Measurements from ENCODE around the gene NFXL1. TPM values are rescaled to one million over a fixed set of nuclear protein-coding genes. Genes with fewer than 3 reads are reported as not detected.

Gene NFXL1
- total RNA-seq, 1 donor from 2014 or later, result 17.3 TPM

- no peak for DNase-seq (ENCODE audit: low read depth)
These were observed 22.5 kb downstream of the NFXL1 start for GRCh38 chr4:47891928-47892327.

GRCh38 chr4:47882228-47882627, 32.2 kb downstream of the NFXL1 start:
- no peak for DNase-seq (ENCODE audit: low read depth)

- DNase-seq (ENCODE audit: low read depth), result no peak
These were observed 34.9 kb downstream of the NFXL1 start for GRCh38 chr4:47879458-47879857.

- DNase-seq (ENCODE audit: low read depth), result peak; percentile 4
These were observed 37.4 kb downstream of the NFXL1 start for GRCh38 chr4:47876784-47877546.

- no peak for DNase-seq (ENCODE audit: low read depth)
These were observed 38.1 kb downstream of the NFXL1 start for GRCh38 chr4:47876310-47876709.

GRCh38 chr4:47873877-47874541, 40.4 kb downstream of the NFXL1 start:
- DNase-seq (ENCODE audit: low read depth), result no peak

- DNase-seq (ENCODE audit: low read depth), result no peak
These were observed 50.9 kb downstream of the NFXL1 start for GRCh38 chr4:47863486-47863885.

- no peak for DNase-seq (ENCODE audit: low read depth)
These were observed 52.1 kb downstream of the NFXL1 start for GRCh38 chr4:47862297-47862696.

GRCh38 chr4:47860305-47860704, 54.1 kb downstream of the NFXL1 start:
- no peak for DNase-seq (ENCODE audit: low read depth)

- DNase-seq (ENCODE audit: low read depth), result no peak
These were observed 56.4 kb downstream of the NFXL1 start for GRCh38 chr4:47858006-47858405.

- DNase-seq (ENCODE audit: low read depth), result no peak
These were observed 57.7 kb downstream of the NFXL1 start for GRCh38 chr4:47856713-47857112.

- DNase-seq (ENCODE audit: low read depth), result no peak
These were observed 59.0 kb downstream of the NFXL1 start for GRCh38 chr4:47855350-47855749.

- DNase-seq (ENCODE audit: low read depth), result peak; percentile 79
These were observed 62.2 kb downstream of the NFXL1 start for GRCh38 chr4:47852136-47852535.

GRCh38 chr4:47849466-47849865, 64.9 kb downstream of the NFXL1 start:
- DNase-seq (ENCODE audit: low read depth), result no peak

- DNase-seq (ENCODE audit: low read depth), result no peak
These were observed 66.3 kb downstream of the NFXL1 start for GRCh38 chr4:47848041-47848440.

- DNase-seq (ENCODE audit: low read depth), result no peak
These were observed 71.4 kb downstream of the NFXL1 start for GRCh38 chr4:47842985-47843384.

GRCh38 chr4:47840291-47840690, 74.1 kb downstream of the NFXL1 start:
- no peak for DNase-seq (ENCODE audit: low read depth)

- peak; percentile 20 for DNase-seq (ENCODE audit: low read depth)
These were observed 75.1 kb downstream of the NFXL1 start for GRCh38 chr4:47839259-47839658.

- no peak for DNase-seq (ENCODE audit: low read depth)
These were observed 75.9 kb downstream of the NFXL1 start for GRCh38 chr4:47838445-47838844.

- no peak for DNase-seq (ENCODE audit: low read depth)
These were observed 76.5 kb downstream of the NFXL1 start, which contains the start of gene CORIN for GRCh38 chr4:47837908-47838294. Gene CORIN, minus strand, starts transcription at chr4:47838067. Its CDS starts 118 bp downstream, at chr4:47837949.

- peak; percentile 11 for DNase-seq (ENCODE audit: low read depth)
These were observed 77.1 kb downstream of the NFXL1 start for GRCh38 chr4:47837094-47837907.

GRCh38 chr4:47836641-47837093, 77.7 kb downstream of the NFXL1 start:
- peak; percentile 67 for DNase-seq (ENCODE audit: low read depth)
